ENCODE results near the gene DHRS7B.
"Not testable (repeated sequence)": the region's sequence is repeated elsewhere in the genome, so short reads cannot be mapped to it uniquely, and the experiment has no call there.

DHRS7B gene

DNA sequence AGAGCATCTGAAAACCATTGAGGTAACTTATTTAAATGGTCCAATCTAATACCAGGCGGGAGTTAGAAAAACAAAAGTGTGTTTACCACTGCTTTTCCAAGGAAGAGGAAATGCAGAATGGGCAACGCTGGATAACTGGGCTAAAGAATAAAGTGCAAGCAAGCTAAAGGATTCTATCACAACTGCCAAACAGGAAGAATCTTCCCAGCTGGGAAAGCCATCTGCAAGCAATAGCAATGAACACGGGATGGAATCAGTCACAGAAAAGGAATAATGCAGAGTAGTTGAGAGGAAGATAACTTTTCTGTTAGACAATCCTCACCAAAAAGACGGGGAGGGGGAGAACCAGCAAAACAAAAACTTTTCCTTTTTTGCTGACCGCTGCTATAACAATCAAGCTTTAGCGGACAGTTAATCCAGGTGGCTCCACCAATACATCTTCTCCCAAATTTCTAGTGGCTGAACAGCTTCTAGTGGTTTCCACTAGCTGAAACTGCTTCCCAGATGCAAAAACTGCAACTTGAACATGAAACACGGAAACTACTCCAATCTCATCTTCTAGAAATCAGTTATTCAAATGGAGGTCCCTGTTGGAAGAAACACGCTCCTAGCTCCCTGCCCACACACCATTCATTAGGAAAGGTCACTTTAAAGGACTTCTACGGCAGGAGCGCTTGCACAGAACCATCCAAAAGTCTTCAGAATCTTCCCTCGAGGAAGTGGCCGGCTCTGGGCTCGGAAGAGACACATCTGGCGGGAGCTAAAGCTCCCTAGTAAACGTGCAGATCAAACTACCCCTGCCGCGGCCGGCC, 86.3 kb downstream of the DHRS7B start:
- no peak for DNase-seq

DNA sequence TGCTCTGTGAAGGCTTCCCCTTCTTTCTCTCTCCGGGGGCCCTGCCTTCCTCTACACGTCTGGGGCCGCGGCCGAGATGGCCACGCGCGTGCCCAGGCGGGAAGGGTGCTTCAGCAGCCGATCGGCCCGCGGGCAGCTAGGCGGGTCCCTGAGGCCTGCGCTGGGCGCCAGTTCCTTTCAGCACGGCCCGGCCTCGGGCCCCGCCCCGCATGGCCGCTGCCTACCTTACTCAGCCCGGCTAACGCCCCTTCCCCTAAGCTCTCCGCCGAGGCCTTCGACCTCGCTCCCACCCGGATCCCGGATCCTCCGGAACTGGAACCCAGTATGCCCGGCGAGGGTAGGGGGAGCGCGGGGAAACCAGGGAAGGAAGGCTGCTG, 86.9 kb downstream of the DHRS7B start:
- no peak for DNase-seq

DNA sequence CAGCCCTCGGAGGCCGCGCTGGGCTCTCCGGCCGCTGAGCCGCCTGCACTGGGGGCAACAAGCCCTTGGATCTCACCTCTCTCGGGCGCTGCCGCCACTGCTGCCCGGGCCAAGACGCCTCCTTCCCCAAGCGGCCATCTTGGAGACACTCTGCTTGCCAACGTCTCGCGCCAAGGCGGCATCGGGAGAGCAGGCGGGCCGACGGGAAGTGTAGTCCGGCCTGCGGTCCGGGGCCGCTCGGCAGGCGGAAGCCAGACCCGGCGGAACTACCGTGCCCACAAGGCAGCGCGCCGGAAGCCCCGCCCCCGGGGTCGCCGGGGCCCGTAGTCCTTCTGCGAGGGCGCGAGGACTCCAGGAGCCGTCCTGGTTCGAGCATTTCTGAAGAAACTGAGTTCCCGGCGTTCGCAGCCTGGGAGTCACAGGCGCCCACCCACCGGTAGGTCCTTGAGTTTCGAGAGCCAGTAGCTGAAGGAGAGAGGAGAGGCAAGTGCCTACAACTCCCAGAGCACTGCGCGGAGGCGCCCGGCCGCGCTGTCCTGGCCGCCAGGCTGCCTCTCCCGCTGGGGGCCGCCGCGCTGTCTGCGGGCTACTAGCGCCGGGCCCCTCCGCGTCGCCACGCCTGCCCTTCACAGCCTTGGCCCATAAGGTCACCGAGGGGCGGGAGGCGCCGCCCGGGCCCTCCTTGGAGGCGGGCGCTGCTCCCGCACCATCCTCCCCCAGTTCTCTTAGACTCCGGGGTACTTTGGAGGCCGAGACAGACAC, 87.4 kb downstream of the DHRS7B start, which contains the start of gene TMEM11:
Gene TMEM11, minus strand, starts transcription at position 147 of the 762 bp plus-strand sequence. Its CDS starts 9 bp downstream, at position 138.
- DNase-seq = peak; percentile 95

DNA sequence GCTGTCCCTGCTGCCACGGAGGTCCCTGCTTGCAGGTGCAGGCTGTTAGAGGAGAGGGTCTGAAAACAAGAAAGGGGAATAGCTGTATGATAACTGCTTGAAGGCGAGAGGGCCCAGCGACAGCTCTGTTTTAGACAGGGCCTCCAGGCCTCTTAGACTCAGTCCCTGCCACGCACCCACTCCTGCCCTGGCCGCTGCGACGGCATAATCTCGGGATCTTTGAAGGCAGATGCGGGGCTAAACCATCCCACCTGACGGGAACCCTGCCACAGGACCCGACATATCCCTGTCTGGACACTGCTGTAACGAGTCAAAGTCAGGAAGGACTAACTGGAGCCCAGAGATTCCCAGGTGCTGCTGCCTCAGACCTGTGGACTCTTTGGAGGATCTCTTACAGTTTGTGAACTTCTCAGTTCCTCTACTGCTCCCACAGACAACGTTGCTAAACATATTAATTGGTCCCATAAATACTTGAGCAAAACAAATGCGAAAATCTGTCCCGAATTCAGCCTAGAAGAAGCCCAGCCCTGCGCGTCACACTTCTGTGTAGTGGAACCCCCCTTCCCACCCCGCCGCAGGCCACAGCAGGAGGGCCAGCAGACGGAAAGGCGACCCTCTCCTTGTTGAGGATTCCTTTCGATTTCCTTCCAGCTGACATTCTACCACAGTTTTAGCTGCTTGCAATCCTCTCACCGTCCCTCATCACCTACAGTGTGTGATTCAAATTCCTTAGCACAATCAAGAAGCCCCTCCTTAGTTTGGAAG, 88.2 kb downstream of the DHRS7B start:
- DNase-seq = peak; percentile 33

DNA sequence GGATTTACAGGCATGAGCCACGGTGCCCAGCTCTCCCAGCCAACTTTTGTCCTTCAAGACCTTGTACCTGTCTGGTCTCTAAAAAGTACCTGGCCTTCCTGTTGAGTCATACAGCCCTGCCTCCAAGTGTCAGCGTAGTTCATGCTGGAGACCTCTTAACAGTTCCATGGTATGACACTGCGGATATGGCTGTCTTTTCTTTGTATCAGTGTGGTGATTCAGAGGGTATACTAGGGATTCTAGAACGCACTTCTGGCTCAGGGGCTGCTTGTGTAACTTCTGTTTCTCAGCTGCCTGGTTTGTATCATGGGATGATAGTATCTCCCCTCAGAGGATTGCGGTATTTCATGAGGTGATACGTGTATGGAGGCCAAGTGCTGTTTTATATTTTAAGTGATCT, 89.2 kb downstream of the DHRS7B start:
- DNase-seq = no peak

DNA sequence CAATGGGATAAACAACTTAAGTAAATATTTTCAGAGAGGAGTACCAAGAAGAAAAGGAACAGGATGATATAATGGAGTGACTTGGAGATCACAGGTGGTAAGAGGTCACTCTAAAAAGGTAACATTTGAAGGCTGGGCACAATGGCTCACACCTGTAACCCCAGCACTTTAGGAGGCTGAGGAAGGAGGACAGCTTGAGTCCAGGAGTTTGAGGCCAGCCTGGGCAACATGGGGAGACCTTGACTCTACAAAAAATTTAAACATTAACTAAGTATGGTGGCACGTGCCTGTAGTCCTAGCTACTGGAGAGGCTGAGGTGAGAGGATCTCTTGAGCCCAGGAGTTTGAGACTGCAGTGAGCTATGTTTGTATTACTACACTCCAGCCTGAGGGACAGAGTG, 90.6 kb downstream of the DHRS7B start:
- DNase-seq = no peak

DNA sequence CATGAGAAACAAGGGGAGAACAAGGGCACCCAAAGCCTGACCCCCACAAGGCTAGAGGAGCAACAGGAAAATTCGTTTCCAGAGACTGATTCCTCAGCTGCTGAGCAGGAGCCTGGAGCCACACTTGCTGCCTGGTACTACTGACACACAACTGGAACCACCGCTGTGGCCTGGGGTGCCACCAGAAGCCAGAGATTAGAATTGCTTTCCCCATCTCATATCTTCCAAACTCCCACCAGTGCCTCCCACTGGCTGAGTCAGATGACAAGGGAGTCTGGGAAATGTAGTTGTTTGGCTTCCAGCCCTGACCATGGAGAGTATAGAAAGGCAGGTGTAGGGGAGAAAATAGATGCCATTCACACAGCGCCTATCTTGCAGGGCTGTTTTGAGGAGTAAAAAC, 91.3 kb downstream of the DHRS7B start:
- DNase-seq = peak; percentile 73

DNA sequence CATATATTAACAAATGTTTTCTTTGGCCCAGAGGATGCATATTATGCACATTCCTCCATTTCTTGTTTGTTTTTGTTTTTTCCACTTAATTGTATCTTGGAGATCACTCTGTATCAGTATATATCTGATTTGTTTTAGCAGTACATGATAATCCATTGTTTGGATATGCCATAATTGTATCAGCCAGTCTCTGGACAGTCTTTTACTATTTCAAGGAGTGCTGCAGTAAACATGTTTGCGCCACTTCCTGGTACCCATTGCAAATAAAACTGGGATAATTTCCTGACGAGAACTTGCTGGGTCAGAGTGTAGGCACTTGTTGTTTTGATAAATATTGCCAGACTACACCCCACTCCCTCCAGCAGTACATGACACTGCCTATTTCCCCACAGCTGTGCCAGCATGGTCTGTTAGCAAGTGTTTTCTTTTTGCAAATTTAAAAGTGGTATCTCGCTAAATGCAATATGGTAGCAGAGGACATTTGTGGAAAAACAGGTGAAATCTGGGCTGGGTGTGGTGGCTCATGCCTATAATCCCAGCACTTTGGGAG, 92.1 kb downstream of the DHRS7B start:
- DNase-seq = no peak

DNA sequence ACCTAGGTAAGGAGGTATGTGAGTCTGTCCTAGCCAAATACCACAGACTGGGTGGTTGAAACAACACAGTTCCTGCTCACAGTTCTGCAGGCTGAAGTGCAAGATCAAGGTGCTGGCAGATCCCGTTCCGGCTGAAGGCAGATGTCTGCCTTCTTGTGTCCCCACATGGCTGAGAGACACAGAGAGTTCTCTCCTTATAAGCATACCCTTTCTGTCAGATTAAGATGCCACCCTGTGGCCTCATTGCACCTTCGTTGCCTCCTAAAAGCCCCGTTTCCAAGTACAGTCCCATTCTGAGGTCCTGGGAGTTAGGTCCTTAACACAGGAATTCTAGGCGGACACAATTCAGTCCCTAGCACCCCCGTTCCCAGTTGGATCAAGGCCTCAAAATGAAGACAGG, 96.3 kb downstream of the DHRS7B start:
- no peak for DNase-seq

DNA sequence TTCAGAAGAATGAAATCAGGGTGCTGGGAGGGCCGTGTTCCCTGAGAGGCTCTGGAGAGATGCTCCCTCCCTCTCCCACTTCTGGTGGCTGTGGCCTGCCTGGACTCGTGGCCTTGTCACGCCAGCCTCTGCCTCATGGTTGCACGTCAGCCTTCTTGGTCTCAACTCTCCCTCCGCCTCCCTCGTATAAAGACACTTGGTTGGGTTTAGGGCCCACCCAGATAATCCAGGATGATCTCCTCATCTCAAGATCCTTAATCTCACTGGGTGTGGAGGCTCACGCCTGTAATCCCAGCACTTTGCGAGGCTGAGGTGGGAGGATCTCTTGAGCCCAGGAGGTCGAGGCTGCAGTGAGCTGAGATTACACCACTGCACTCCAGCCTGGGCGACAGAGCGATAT, 100.5 kb downstream of the DHRS7B start:
- not testable (repeated sequence) for DNase-seq

DNA sequence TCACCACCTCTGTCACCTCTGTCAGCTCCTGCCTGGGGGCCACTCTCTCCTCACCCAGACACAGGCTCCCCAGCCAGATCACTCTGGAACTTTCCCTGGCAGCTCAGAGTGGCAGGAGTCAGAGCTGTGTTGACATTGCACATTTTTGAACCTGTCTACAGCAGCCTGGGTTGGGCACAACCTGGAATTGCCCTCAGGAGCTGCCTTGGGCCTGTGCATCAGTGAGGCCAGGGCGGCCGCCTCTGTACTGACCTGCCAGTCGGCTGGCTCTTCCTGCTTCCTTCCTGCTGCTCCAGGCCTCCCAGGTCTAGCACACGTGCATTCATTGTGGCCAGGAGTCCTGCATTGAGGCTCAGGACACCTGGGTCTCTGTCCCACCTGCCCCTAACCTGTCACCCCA, 101.3 kb downstream of the DHRS7B start:
- DNase-seq = no peak

DNA sequence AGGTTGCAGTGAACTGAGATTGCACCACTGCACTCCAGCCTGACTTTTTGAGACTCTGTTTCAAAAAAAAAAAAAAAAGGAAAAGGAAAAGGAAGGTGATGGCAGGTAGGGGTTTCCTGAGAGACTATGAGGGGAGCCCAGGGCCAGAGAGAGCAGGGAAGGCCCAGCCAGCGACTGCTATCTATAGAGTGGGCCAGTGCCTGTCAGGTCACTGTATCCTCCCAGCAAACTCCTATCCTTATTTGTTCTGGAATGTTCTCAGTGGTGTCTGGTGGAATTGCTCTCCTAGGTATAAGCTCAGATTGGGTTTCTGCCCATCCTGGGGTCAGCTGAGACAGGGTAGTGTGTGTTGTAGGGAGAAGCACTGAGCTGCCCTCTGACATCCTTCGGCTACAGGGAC, 102.1 kb downstream of the DHRS7B start:
- DNase-seq = no peak

DNA sequence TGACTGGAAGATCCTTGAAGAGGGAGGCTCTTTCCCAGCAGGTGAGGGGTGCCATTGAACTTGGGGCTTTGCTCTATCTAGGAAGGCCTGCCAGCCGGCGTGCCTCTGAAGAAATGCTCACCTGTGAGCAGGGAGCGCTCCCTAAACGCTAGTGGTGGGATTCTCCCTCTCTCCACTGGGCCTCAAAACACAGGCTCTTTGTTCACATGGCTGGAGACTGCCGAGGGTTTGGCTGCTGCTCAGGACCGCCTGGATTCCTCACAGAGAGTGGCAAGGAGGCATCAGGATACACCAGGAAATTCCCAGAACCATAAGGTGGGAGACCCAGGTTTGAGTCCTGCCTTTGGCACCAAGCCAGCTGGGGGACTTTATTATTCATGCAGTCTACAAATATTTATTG, 104.8 kb downstream of the DHRS7B start:
- no peak for DNase-seq

DNA sequence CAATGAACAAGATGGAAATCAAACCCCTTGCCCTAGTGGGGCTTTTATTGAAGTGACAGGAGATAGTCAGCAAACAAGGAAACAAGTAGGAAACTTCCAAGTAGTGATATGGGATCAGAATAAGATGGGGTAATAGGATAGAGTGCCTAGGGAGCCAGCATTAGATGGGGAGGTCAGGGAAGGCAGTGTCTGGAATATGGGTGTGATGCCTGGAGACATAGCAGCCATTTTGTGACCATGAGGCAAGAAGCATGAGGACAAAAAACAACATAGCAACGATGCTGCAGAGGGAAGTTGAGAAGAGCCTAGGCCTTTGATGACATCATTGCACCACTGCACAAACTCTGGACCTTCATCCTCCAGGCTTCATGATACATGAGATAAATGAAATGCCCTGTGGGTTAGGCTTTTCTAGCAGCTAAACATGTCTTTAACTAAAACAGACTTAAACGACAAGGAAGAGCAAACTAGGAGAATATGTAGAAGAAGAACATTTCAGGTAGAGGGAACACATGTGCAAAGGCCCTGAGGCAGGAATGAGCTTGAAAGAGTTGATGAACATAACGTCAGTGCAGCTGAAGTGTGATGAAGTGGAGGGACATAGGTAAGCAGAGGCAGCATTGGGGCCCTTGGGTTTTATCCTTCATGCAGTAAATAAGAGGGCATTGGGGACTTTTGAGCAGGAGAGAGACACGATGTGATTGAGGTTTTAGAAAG, 105.4 kb downstream of the DHRS7B start:
- no peak for DNase-seq

DNA sequence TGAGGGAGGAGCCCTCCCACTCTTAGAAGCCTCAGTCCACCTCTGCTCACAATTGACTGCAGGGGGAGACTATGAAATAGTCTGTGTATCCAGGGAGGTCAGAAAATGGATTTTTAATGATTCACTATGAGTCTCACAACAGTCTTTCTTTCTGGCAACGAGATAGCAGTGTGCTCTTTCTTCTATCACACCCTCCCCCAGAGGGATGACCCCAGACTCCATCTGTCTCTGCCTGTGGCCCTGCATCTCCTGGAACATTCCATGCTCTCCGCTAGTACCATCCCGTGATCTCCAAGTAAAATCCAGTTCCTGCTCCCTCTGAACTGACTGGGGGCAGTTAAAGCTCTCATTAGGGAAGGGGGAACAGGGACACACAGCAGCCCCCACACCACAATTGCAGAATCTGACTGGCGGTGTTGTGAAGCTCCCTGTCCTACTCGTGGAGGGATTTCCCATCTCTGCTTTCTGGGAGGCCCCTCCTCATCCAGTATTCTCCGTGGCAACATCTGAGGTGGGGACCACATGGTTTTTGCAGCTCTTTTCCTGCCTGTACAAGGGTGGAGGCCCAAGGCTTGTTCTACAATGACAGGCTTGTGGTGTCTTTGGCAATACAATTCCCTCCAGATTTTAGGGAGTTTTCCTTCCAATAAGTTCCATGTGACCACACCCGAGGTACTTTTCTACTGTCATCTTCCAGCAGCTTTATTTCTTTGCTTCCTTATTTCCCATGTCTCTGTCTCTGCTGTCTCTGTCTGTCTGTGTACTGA, 107.0 kb downstream of the DHRS7B start:
- DNase-seq = no peak

DNA sequence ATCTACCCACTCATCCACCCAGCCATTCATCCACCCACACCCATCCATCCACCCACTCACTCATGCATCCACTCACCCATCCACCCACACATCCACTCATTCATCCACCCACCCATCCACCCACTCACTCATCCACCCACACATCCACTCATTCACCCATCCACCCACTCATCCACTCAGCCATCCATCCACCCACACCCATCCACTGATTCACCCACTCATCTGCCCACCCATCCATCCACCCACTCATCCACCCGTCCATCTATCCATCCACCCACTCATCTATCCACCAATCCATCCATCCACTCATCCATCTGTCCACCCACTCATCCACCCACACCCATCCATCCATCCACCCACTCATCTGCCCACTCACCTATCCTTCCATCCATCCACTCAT, 109.2 kb downstream of the DHRS7B start:
- no peak for DNase-seq

DNA sequence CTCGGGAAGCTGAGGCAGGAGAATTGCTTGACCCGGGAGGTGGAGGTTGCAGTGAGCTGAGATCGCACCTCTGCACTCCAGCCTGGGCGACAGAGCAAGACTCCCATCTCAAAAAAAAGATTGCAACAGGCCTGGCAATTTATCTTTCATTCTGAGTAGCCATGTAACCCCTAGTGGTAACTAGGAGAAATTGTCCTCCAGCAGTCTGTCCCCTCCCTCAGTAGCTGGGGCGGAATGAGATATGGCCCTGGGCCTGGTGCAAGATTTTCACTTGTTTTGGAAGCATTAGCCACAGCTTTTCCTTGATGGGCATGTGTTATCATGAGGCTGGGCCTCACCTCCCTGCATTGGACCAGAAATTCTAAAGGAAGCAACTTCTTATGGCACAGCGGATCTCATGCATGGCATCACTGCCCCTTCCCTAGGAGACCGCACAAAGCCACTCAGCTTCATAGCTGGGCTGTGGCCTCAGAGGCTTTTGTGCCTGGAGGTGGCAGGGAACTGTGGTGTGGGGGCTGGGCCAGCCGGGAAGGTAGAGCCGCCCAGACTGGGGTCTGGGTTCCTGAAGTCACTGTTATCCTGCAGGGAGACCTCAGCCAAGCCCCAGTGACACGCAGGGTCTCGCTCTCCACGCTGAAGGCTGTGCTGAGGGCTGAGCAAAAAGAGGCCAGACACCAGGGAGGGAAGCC, 113.1 kb downstream of the DHRS7B start:
- DNase-seq = no peak

DNA sequence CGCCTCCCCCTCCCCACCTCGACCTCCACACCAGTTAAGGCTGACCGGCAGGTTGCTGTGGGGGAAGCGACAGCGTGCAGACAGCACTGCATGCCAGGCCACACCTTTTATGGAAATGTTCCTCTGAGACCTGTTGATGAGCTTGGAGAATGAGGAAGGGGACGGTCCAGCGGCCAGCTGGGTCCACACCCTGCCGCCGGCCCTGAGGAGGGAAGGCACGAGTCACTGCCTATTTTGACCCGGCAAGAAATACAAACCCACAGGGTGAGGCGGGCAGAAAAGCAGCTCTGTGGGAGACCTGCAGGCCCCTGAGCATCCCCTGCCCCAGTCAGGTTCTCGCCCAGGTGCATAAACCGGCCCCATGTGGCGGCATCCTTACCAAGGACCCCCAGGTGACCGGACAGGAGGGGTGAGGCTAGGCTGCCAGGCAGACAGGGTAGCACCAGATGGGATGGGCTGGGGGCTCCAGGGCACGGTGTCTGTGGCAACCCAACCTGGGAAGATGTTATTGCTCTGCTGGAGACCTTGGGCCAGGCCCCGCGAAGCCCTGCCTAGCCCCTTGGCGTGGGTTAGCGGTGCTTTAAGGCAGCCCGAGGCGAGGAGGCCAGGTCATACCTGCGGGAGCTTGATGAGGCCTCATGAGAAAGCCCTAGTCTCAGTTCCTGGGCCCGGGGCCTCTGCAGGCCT, 113.7 kb downstream of the DHRS7B start:
- DNase-seq = no peak
